HG02973 (cell line): Measurements from ENCODE around the gene PIK3R6.
"Not testable (repeated sequence)": the region's sequence is repeated elsewhere in the genome, so short reads cannot be mapped to it uniquely, and the experiment has no call there.

ENCODE experiments used
- ATAC-seq: cut with Tn5 transposase; IDR thresholded peaks from one replicate; pipeline ENCODE4 v1.9.1; 2021; ENCODE audit warnings: moderate library complexity; ENCODE audit not compliant: unreplicated experiment

PIK3R6 gene

GRCh38 chr17:8894673-8895578 lies 27.5 kb upstream of the PIK3R6 start:
- ATAC-seq = peak; percentile 39

- no peak for ATAC-seq
These were observed 26.8 kb upstream of the PIK3R6 start for GRCh38 chr17:8894202-8894671.

GRCh38 chr17:8893621-8894201 lies 26.2 kb upstream of the PIK3R6 start:
- no peak for ATAC-seq

- ATAC-seq = no peak
These were observed 25.6 kb upstream of the PIK3R6 start for GRCh38 chr17:8893059-8893458.

- ATAC-seq = no peak
These were observed 24.8 kb upstream of the PIK3R6 start for GRCh38 chr17:8892338-8892690.

GRCh38 chr17:8890671-8891070 lies 23.2 kb upstream of the PIK3R6 start:
- ATAC-seq = no peak

GRCh38 chr17:8889458-8890210 lies 22.2 kb upstream of the PIK3R6 start:
- ATAC-seq = no peak

- no peak for ATAC-seq
These were observed 21.3 kb upstream of the PIK3R6 start for GRCh38 chr17:8888704-8889302.

- ATAC-seq = no peak
These were observed 20.6 kb upstream of the PIK3R6 start for GRCh38 chr17:8887834-8888703.

GRCh38 chr17:8887301-8887700 lies 19.8 kb upstream of the PIK3R6 start:
- no peak for ATAC-seq

GRCh38 chr17:8885967-8886684 lies 18.7 kb upstream of the PIK3R6 start:
- ATAC-seq = no peak

GRCh38 chr17:8885163-8885966 lies 17.9 kb upstream of the PIK3R6 start:
- ATAC-seq = not testable (repeated sequence)

GRCh38 chr17:8884336-8884990 lies 17.0 kb upstream of the PIK3R6 start:
- ATAC-seq = no peak

GRCh38 chr17:8883353-8883752 lies 15.9 kb upstream of the PIK3R6 start:
- no peak for ATAC-seq

GRCh38 chr17:8881606-8882005 lies 14.1 kb upstream of the PIK3R6 start:
- ATAC-seq = no peak

GRCh38 chr17:8880466-8880865 lies 13.0 kb upstream of the PIK3R6 start:
- no peak for ATAC-seq

- no peak for ATAC-seq
These were observed 11.9 kb upstream of the PIK3R6 start for GRCh38 chr17:8879410-8879809.

- no peak for ATAC-seq
These were observed 10.5 kb upstream of the PIK3R6 start for GRCh38 chr17:8877984-8878383.
